ENCODE data around the gene SPPL2C. TPM values are rescaled to one million over a fixed set of nuclear protein-coding genes. Genes with fewer than 3 reads are reported as not detected.

SPPL2C gene
- total RNA-seq, 2 experiments from 2014 or later, result not detected

GRCh38 chr17:45850468-45850867, 5.8 kb downstream of the SPPL2C start:
- no peaks in the 10 kb centered on the region for H3K79me2 ChIP-seq (ENCODE audit: insufficient read depth, low read depth, low read length)
- H3K27ac ChIP-seq (ENCODE audit: low read depth, low read length, poor library complexity, severe bottlenecking), result no peak overlapping the region
- BruUV-seq (replicated peaks), result no TSS peak
- H3K4me3 ChIP-seq (ENCODE audit: low read depth, low read length, poor library complexity, severe bottlenecking), result no peak overlapping the region
- CTCF ChIA-PET (ENCODE audit: unreplicated experiment), result no interaction called here
- no peak overlapping the region for H2AFZ ChIP-seq (ENCODE audit: low read length)
- no peak for DNase-seq (ENCODE audit: low spot score)
- no peaks in the 10 kb centered on the region for H3K4me1 ChIP-seq (ENCODE audit: insufficient read depth, low read length, poor library complexity, severe bottlenecking)
- no peak overlapping the region for H3K4me2 ChIP-seq (ENCODE audit: low read length)
- H3K36me3 ChIP-seq (ENCODE audit: insufficient read depth, low read length), result no peaks in the 10 kb centered on the region
- POLR2A ChIA-PET, result interaction anchor here (0.5 kb wide), 1 partner anchor 656 kb away, joined by 3 read pairs; no protein-coding TSS in a partner anchor
- no peaks in the 10 kb centered on the region for H4K20me1 ChIP-seq (ENCODE audit: insufficient read depth, low read length)
- intact Hi-C loops (cut with micrococcal nuclease; ENCODE audit: unreplicated experiment), result no loop called here
- H3K9me2 ChIP-seq (ENCODE audit: insufficient read depth, low read length), result no peaks in the 10 kb centered on the region
- no peaks in the 10 kb centered on the region for H3K9me3 ChIP-seq (ENCODE audit: low read length)
- no peak for TF ChIP-seq EZH2phosphoT487 (IDR thresholded peaks at IDR 0.05; ENCODE audit: borderline replicate concordance, low read depth, low read length)
- TF ChIP-seq, protein P1, sequence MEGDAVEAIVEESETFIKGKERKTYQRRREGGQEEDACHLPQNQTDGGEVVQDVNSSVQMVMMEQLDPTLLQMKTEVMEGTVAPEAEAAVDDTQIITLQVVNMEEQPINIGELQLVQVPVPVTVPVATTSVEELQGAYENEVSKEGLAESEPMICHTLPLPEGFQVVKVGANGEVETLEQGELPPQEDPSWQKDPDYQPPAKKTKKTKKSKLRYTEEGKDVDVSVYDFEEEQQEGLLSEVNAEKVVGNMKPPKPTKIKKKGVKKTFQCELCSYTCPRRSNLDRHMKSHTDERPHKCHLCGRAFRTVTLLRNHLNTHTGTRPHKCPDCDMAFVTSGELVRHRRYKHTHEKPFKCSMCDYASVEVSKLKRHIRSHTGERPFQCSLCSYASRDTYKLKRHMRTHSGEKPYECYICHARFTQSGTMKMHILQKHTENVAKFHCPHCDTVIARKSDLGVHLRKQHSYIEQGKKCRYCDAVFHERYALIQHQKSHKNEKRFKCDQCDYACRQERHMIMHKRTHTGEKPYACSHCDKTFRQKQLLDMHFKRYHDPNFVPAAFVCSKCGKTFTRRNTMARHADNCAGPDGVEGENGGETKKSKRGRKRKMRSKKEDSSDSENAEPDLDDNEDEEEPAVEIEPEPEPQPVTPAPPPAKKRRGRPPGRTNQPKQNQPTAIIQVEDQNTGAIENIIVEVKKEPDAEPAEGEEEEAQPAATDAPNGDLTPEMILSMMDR (conservative IDR thresholded peaks at IDR 0.05; ENCODE audit: low read length), result no peak

DNA sequence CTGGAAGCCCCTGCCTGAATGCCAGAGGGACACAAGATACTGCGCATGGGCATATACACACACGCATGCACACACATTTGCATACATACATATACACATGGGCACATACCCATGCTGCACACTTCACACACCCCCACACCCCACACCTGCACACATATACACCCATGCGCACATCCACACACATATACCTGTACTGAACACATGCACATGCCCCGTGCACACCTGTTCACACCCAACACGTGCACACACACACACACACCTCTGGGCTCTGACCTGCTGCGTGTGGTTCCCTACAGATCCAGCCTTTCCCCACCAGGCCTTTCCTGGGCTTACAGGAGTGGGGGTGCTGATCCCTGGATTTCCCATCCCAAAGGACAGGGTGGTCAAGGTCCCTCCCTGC, 6.3 kb downstream of the SPPL2C start:
- H3K4me2 ChIP-seq (ENCODE audit: low read length), result no peak overlapping the region
- ChIA-PET POLR2A (no interaction called here), CTCF (ENCODE audit: unreplicated experiment) (no interaction called here)
- DNase-seq (ENCODE audit: low spot score), result no peak
- BruUV-seq (replicated peaks), result no TSS peak
- no peak overlapping the region for H2AFZ ChIP-seq (ENCODE audit: low read length)
- H3K36me3 ChIP-seq (ENCODE audit: insufficient read depth, low read length), result no peaks in the 10 kb centered on the region
- no peaks in the 10 kb centered on the region for H3K9me3 ChIP-seq (ENCODE audit: low read length)
- TF ChIP-seq, protein P1 (conservative IDR thresholded peaks at IDR 0.05; ENCODE audit: low read length), result no peak
- no peak for TF ChIP-seq EZH2phosphoT487 (IDR thresholded peaks at IDR 0.05; ENCODE audit: borderline replicate concordance, low read depth, low read length)
- intact Hi-C loops (cut with micrococcal nuclease; ENCODE audit: unreplicated experiment), result no loop called here
- no peak overlapping the region for H3K4me3 ChIP-seq (ENCODE audit: low read depth, low read length, poor library complexity, severe bottlenecking)
- no peaks in the 10 kb centered on the region for H3K9me2 ChIP-seq (ENCODE audit: insufficient read depth, low read length)
- no peaks in the 10 kb centered on the region for H4K20me1 ChIP-seq (ENCODE audit: insufficient read depth, low read length)
- H3K79me2 ChIP-seq (ENCODE audit: insufficient read depth, low read depth, low read length), result no peaks in the 10 kb centered on the region
- no peaks in the 10 kb centered on the region for H3K4me1 ChIP-seq (ENCODE audit: insufficient read depth, low read length, poor library complexity, severe bottlenecking)
- no peak overlapping the region for H3K27ac ChIP-seq (ENCODE audit: low read depth, low read length, poor library complexity, severe bottlenecking)

DNA sequence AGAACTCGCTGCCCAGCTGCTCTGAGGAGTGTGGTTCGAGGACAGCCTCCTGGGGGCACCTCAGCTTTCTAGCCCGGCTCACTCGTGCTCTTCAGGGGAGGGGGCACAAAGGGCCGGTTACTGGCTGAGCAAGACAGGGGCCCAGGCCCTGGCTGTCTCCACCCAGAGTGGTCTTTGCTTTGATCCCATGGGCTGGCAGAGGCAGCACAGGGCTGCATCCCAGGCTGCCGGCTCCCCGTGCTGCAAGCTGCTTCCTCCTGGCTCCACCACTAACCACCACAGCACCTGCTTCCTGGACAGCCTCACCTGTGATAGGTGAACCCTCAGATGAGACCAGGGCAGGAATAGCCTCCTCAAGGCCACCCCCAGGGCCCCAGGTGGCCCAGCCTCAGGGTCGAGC, 6.8 kb downstream of the SPPL2C start:
- Histone ChIP-seq H3K9me3 (ENCODE audit: low read length) (no peaks in the 10 kb centered on the region), H4K20me1 (ENCODE audit: insufficient read depth, low read length) (no peaks in the 10 kb centered on the region), H3K4me3 (ENCODE audit: low read depth, low read length, poor library complexity, severe bottlenecking) (no peak overlapping the region), H3K4me1 (ENCODE audit: insufficient read depth, low read length, poor library complexity, severe bottlenecking) (no peaks in the 10 kb centered on the region), H3K4me2 (ENCODE audit: low read length) (no peak overlapping the region), H3K36me3 (ENCODE audit: insufficient read depth, low read length) (no peaks in the 10 kb centered on the region), H3K27ac (ENCODE audit: low read depth, low read length, poor library complexity, severe bottlenecking) (no peak overlapping the region), H3K79me2 (ENCODE audit: insufficient read depth, low read depth, low read length) (no peaks in the 10 kb centered on the region), H2AFZ (ENCODE audit: low read length) (no peak overlapping the region), H3K9me2 (ENCODE audit: insufficient read depth, low read length) (no peaks in the 10 kb centered on the region)
- POLR2A ChIA-PET, result no interaction called here
- TF ChIP-seq EZH2phosphoT487 (IDR thresholded peaks at IDR 0.05; ENCODE audit: borderline replicate concordance, low read depth, low read length), result no peak
- TF ChIP-seq, protein P1 (conservative IDR thresholded peaks at IDR 0.05; ENCODE audit: low read length), result no peak
- no peak for DNase-seq (ENCODE audit: low spot score)
- no TSS peak for BruUV-seq (replicated peaks)
- CTCF ChIA-PET (ENCODE audit: unreplicated experiment), result no interaction called here
- intact Hi-C loops (cut with micrococcal nuclease; ENCODE audit: unreplicated experiment), result no loop called here
